Right lobe of liver (tissue), 6 donors: ENCODE measurements around the gene MIEF1. TPM values are rescaled to one million over a fixed set of nuclear protein-coding genes. Genes with fewer than 3 reads are reported as not detected.
A peak's percentile ranks its signal among the peaks of the same experiment; 100 is the strongest.
"Not testable (repeated sequence)": the region's sequence is repeated elsewhere in the genome, so short reads cannot be mapped to it uniquely, and the experiment has no call there.

Experiments used
- ATAC-seq, 4 donors: fragments of 200-7000 bp; cut with Tn5 transposase; one replicate each; pipeline ENCODE4 v1.9.1; 2020; ENCODE audit warnings: mild to moderate bottlenecking in 4 of 4, moderate library complexity in 4 of 4
- DNase-seq, 3 donors: peaks; one replicate each; pipeline ENCODE4 v3.0.0-alpha.2; 2020
- H3K27ac ChIP-seq, 3 donors: fragments of 200-600 bp; one replicate each; pipeline ENCODE4 v1.8.0; 2022
- H3K27me3 ChIP-seq, 2 donors: fragments of 200-600 bp; one replicate each; pipeline ENCODE4 v1.8.0; 2022
- H3K36me3 ChIP-seq, 4 donors: fragments of 200-600 bp; sonication (generic) in 1 of 4; one replicate each; pipeline versions ENCODE4 v1.5.1 to v1.8.0; 2017 to 2022; ENCODE audit warnings: control low read depth in 1 of 4
- H3K4me1 ChIP-seq, 4 donors: fragments of 200-600 bp; sonication (generic) in 1 of 4; one replicate each; pipeline versions ENCODE4 v1.5.1 to v1.8.0; 2017 to 2022; ENCODE audit warnings: control low read depth in 1 of 4
- H3K4me3 ChIP-seq, 3 donors: fragments of 200-600 bp; one replicate each; pipeline ENCODE4 v1.8.0; 2022
- H3K9me3 ChIP-seq, 4 donors: fragments of 200-600 bp; sonication (generic) in 1 of 4; one replicate each; pipeline versions ENCODE4 v1.5.1 to v1.8.0; 2017 to 2022; ENCODE audit warnings: control low read depth in 1 of 4
- POLR2A ChIP-seq: fragments of 450-650 bp; IDR thresholded peaks from one replicate; pipeline ENCODE4 v1.6.1; 2017; ENCODE audit warnings: antibody characterized with exemption, mild to moderate bottlenecking
- WGBS: methylation state at CpG from one replicate; pipeline ENCODE4 v1.1.6; 2018; ENCODE audit warnings: low coverage, low lambda C conversion rate; ENCODE audit not compliant: insufficient coverage; ENCODE audit errors: missing lambda C conversion rate; 5-methylcytosine and 5-hydroxymethylcytosine counted together
- intact Hi-C, 2 donors: fragments of 100-400 bp; cut with DNase I; formaldehyde crosslinking; loops; one replicate each; pipeline versions ENCODE4 v1.11.2 to v1.14.1; 2022
- total RNA-seq, 6 experiments: library from RNA; depleted of rRNA in 2 of 6; stranded (reverse); fragments of >200 nt in 2 of 6; fragmentation: NEBNext Ultra II Directional in 3 of 6; extraction: Animal tissue kit (Norgen Biotek cat#: 25700) in 3 of 6; gene quantifications; one replicate each; pipeline versions ENCODE4 v1.1.0 to v1.2.4, GENCODE V29; 2016 to 2023
- TF ChIP-seq, protein P1 (sequence below), 4 donors: fragments of 200-600 bp in 3 of 4; fragments of 450-650 bp in 1 of 4; IDR thresholded peaks; one replicate each; pipeline versions ENCODE4 v1.5.1 to v1.8.0; 2016 to 2022; ENCODE audit warnings: antibody characterized with exemption in 4 of 4, mild to moderate bottlenecking in 2 of 4
- donor health status: DM: no; HTN: yes; CAD: no.
- donor health status: DM: no; HTN: no; CAD: no.
- donor health status: DM: no; HTN: no; CAD: no.
- donor health status: DM: no; HTN: yes; CAD: no.
- donor health status: DM: no; HTN: yes; CAD: no.

Gene MIEF1
- total RNA-seq, 6 experiments from 2014 or later = 17.4 to 24.4 (median 21.5) TPM

DNA sequence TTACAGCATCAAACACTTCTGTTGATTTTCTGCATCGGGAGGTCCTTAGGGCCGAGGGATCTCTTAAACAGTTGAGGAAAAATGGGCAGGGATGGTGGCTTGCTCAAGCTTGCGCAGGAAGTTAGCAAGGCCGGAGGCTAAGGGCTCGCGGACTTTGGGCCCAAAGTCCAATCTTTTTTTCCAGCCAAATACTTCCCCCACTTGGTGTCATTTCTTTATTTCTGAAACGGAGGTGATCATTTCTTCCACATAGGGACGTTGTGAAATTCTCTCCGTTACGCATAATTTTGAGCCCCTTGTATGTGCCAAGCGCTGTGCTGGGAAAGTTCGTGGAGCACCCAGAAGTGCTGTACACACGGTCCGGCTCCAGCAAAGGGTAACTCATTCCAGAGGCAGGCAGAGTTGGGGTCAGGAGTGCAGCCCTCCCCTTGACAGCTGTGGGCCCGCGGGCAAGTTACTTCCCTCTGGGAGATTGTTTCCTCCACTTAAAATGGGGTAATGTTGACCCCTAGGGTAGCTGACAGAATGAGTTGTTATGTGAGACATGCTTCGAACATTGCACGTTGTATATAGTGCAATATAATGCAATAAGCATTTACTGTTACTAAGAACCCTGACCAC is 809 bp downstream of the MIEF1 start:
- peak; percentile 21 for TF ChIP-seq POLR2A
- TF ChIP-seq, protein P1, sequence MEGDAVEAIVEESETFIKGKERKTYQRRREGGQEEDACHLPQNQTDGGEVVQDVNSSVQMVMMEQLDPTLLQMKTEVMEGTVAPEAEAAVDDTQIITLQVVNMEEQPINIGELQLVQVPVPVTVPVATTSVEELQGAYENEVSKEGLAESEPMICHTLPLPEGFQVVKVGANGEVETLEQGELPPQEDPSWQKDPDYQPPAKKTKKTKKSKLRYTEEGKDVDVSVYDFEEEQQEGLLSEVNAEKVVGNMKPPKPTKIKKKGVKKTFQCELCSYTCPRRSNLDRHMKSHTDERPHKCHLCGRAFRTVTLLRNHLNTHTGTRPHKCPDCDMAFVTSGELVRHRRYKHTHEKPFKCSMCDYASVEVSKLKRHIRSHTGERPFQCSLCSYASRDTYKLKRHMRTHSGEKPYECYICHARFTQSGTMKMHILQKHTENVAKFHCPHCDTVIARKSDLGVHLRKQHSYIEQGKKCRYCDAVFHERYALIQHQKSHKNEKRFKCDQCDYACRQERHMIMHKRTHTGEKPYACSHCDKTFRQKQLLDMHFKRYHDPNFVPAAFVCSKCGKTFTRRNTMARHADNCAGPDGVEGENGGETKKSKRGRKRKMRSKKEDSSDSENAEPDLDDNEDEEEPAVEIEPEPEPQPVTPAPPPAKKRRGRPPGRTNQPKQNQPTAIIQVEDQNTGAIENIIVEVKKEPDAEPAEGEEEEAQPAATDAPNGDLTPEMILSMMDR (IDR thresholded peaks at IDR 0.05) = no peak
- H3K27ac ChIP-seq = peak overlapping the region; percentile 74 to 85 (median 85)
- 1% methylated on average over 18 of the region's 18 CpGs for WGBS
- peaks cover 0 to 36% (median 20%) of the 10 kb centered on the region in 4 donors for H3K36me3 ChIP-seq
- H3K4me3 ChIP-seq = peak overlapping the region; percentile 97 to 100 (median 98)
- ATAC-seq (peak; percentile 28 to 49 (median 34)), DNase-seq (peak in 1 of 3 donors; percentile 61)
- H3K9me3 ChIP-seq = no peaks in the 10 kb centered on the region
- H3K4me1 ChIP-seq = peaks cover 0 to 21% (median 13%) of the 10 kb centered on the region in 4 donors
- no peaks in the 10 kb centered on the region for H3K27me3 ChIP-seq
- intact Hi-C loops = no loop called here

DNA sequence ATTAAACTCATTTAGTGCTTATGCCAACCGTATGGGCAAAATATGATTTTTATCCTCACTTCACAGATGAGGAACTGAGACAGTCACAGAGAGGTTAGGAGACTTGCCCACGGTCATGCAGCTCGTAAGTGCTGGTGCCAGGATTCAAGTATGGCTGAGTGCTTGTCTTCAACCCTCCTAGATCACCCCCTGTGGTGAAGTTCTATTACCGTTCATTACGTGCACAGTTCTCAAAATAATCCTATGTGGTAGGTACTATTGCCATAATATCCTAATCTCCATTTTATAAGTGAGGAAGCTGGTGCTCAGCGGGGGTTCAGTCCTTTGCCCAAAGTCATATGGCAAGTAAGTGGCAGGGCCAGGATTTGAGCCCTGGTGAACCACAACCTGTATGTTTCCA is 1.5 kb downstream of the MIEF1 start:
- H3K36me3 ChIP-seq = peaks cover 0 to 44% (median 20%) of the 10 kb centered on the region in 4 donors
- 44% methylated on average over 6 of the region's 6 CpGs for WGBS
- intact Hi-C loops = no loop called here
- peak overlapping the region in 2 of 3 donors; percentile 85 for H3K27ac ChIP-seq
- no peak for DNase-seq
- H3K27me3 ChIP-seq = no peaks in the 10 kb centered on the region
- H3K4me3 ChIP-seq = peak overlapping the region; percentile 97 to 100 (median 98)
- no peaks in the 10 kb centered on the region for H3K9me3 ChIP-seq
- no peak for ATAC-seq
- TF ChIP-seq, protein P1 (IDR thresholded peaks at IDR 0.05) = no peak
- TF ChIP-seq POLR2A = no peak
- peaks cover 0 to 21% (median 13%) of the 10 kb centered on the region in 4 donors for H3K4me1 ChIP-seq

DNA sequence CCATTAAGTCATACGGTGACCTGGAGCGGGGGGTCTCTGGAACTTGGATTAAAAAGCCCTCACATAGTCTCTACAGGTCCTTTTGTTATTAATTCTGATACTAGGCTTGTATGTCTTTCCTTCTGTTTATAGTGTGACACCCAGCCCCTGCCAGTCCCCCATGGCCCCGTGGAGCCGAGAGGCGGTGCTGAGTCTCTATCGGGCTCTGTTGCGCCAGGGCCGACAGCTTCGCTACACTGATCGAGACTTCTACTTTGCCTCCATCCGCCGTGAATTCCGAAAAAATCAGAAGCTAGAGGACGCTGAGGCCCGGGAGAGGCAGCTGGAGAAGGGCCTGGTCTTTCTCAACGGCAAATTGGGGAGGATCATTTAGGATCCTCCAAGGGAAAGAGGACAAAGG is 2.0 kb downstream of the MIEF1 start:
- TF ChIP-seq, protein P1 (IDR thresholded peaks at IDR 0.05) = no peak
- TF ChIP-seq POLR2A = no peak
- H3K4me1 ChIP-seq = peaks cover 0 to 21% (median 13%) of the 10 kb centered on the region in 4 donors
- H3K36me3 ChIP-seq = peaks cover 0 to 48% (median 20%) of the 10 kb centered on the region in 4 donors
- DNase-seq (peak in 1 of 3 donors; percentile 28), ATAC-seq (no peak)
- no peaks in the 10 kb centered on the region for H3K27me3 ChIP-seq
- WGBS = 100% methylated on average over 7 of the region's 16 CpGs
- no peaks in the 10 kb centered on the region for H3K9me3 ChIP-seq
- peak overlapping the region in 1 of 3 donors; percentile 85 for H3K27ac ChIP-seq
- intact Hi-C loops = no loop called here
- H3K4me3 ChIP-seq = no peak overlapping the region

DNA sequence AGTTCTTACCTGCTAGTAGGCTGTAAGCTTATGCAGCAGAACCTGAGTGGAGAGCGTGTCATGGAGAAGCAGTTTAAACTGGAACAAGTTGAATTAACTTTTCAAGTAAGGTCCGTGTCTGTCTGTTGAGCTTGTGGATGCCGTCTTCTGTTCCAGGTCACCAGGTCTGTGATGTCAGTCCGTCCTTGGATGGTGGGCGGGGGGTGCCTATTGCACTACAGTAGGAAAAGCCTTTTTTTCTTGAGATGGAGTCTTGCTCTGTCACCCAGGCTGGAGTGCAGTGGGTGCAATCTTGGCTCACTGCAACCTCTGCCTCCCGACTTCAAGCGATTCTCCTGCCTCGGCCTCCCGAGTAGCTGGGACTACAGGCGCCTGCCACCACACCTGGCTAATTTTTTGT is 4.9 kb downstream of the MIEF1 start:
- H3K27me3 ChIP-seq, ATAC-seq, H3K27ac ChIP-seq, H3K4me3 ChIP-seq, H3K9me3 ChIP-seq, intact Hi-C loops: not testable (repeated sequence)
- DNase-seq = peak in 1 of 3 donors; percentile 6
- 92% methylated on average over 3 of the region's 10 CpGs for WGBS
- H3K36me3 ChIP-seq = peaks cover 5 to 76% (median 35%) of the 10 kb centered on the region in 4 donors
- peaks cover 0 to 13% (median 4%) of the 10 kb centered on the region in 4 donors for H3K4me1 ChIP-seq

DNA sequence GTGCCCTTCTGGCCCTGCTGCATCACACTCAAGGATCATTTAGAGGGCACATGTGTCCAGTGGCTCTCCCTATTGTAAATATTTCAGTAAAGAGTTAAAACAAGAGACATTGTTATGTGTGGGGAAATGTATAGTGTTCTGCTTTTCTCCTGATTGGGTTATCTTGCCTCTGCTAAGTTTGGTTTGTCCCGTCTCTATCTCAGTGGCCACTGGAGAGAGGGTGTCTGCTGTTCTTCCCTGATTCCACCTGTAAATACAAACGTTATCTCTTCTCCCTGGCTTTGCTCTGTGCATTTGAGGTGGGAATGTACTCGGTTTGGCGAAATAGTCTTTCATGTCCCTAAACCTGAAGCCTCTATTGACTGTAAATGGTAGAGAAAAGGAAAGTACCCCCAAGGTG is 6.3 kb downstream of the MIEF1 start:
- H3K4me3 ChIP-seq = no peak overlapping the region
- H3K4me1 ChIP-seq = peaks cover 0 to 8% (median 3%) of the 10 kb centered on the region in 4 donors
- no peaks in the 10 kb centered on the region for H3K27me3 ChIP-seq
- WGBS = 53% methylated on average over 4 of the region's 4 CpGs
- TF ChIP-seq POLR2A = no peak
- TF ChIP-seq, protein P1 (IDR thresholded peaks at IDR 0.05) = no peak
- peaks cover 5 to 88% (median 45%) of the 10 kb centered on the region in 4 donors for H3K36me3 ChIP-seq
- intact Hi-C loops = no loop called here
- no peaks in the 10 kb centered on the region for H3K9me3 ChIP-seq
- ATAC-seq (no peak), DNase-seq (no peak)
- no peak overlapping the region for H3K27ac ChIP-seq
